COLO668 (cell line): ENCODE measurements around the gene TSHZ2.
"Not testable (repeated sequence)": the region's sequence is repeated elsewhere in the genome, so short reads cannot be mapped to it uniquely, and the experiment has no call there.

Experiments used
- DNase-seq: peaks from one replicate; lab custom pipeline; 2025; ENCODE audit not compliant: unreplicated experiment; lab: John Stamatoyannopoulos, UW

The TSHZ2 gene

GRCh38 chr20:53366928-53367327 lies 394.8 kb downstream of the TSHZ2 start:
- not testable (repeated sequence) for DNase-seq

GRCh38 chr20:53369871-53370270 lies 397.7 kb downstream of the TSHZ2 start:
- no peak for DNase-seq

GRCh38 chr20:53370345-53370961 lies 398.3 kb downstream of the TSHZ2 start:
- no peak for DNase-seq

- DNase-seq: no peak
These were observed 399.1 kb downstream of the TSHZ2 start for GRCh38 chr20:53371216-53371615.

GRCh38 chr20:53376021-53376420 lies 403.9 kb downstream of the TSHZ2 start:
- no peak for DNase-seq

- no peak for DNase-seq
These were observed 407.1 kb downstream of the TSHZ2 start for GRCh38 chr20:53379014-53379832.

GRCh38 chr20:53379833-53380120 lies 407.6 kb downstream of the TSHZ2 start:
- DNase-seq: no peak

GRCh38 chr20:53381568-53382262 lies 409.6 kb downstream of the TSHZ2 start:
- no peak for DNase-seq

- DNase-seq: no peak
These were observed 410.2 kb downstream of the TSHZ2 start for GRCh38 chr20:53382263-53382844.

- DNase-seq: no peak
These were observed 411.8 kb downstream of the TSHZ2 start for GRCh38 chr20:53383916-53384315.

- DNase-seq: no peak
These were observed 412.2 kb downstream of the TSHZ2 start for GRCh38 chr20:53384392-53384791.

- no peak for DNase-seq
These were observed 414.0 kb downstream of the TSHZ2 start for GRCh38 chr20:53385941-53386767.

- no peak for DNase-seq
These were observed 416.0 kb downstream of the TSHZ2 start for GRCh38 chr20:53387983-53388675.

- DNase-seq: no peak
These were observed 417.6 kb downstream of the TSHZ2 start for GRCh38 chr20:53389516-53390300.

- DNase-seq: no peak
These were observed 418.6 kb downstream of the TSHZ2 start for GRCh38 chr20:53390770-53391169.

- no peak for DNase-seq
These were observed 422.3 kb downstream of the TSHZ2 start for GRCh38 chr20:53394433-53394832.

GRCh38 chr20:53395188-53395923 lies 423.2 kb downstream of the TSHZ2 start:
- no peak for DNase-seq

GRCh38 chr20:53399083-53399482 lies 426.9 kb downstream of the TSHZ2 start:
- no peak for DNase-seq
